ENCODE data around the gene MRPS6.

The MRPS6 gene

GRCh38 chr21:34147792-34148418 lies 74.5 kb downstream of the MRPS6 start:
- Histone ChIP-seq H3K9me3 (no peaks in the 10 kb centered on the region), H3K27ac (no peak overlapping the region), H3K4me1 (ENCODE audit: control insufficient read depth in 1 of 2, insufficient read depth in 1 of 2, low read depth in 1 of 2, low read length in 1 of 2) (no peaks in the 10 kb centered on the region), H3K4me3 (ENCODE audit: low read depth in 1 of 2, low read length in 1 of 2) (no peak overlapping the region), H3K27me3 (no peaks in the 10 kb centered on the region), H3K36me3 (peaks cover 7% of the 10 kb centered on the region)
- TF ChIP-seq, protein P1, sequence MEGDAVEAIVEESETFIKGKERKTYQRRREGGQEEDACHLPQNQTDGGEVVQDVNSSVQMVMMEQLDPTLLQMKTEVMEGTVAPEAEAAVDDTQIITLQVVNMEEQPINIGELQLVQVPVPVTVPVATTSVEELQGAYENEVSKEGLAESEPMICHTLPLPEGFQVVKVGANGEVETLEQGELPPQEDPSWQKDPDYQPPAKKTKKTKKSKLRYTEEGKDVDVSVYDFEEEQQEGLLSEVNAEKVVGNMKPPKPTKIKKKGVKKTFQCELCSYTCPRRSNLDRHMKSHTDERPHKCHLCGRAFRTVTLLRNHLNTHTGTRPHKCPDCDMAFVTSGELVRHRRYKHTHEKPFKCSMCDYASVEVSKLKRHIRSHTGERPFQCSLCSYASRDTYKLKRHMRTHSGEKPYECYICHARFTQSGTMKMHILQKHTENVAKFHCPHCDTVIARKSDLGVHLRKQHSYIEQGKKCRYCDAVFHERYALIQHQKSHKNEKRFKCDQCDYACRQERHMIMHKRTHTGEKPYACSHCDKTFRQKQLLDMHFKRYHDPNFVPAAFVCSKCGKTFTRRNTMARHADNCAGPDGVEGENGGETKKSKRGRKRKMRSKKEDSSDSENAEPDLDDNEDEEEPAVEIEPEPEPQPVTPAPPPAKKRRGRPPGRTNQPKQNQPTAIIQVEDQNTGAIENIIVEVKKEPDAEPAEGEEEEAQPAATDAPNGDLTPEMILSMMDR (IDR thresholded peaks at IDR 0.05), result no peak

- Histone ChIP-seq H3K27ac (no peak overlapping the region), H3K4me3 (ENCODE audit: low read depth in 1 of 2, low read length in 1 of 2) (no peak overlapping the region), H3K4me1 (ENCODE audit: control insufficient read depth in 1 of 2, insufficient read depth in 1 of 2, low read depth in 1 of 2, low read length in 1 of 2) (no peaks in the 10 kb centered on the region), H3K27me3 (no peaks in the 10 kb centered on the region), H3K9me3 (no peaks in the 10 kb centered on the region), H3K36me3 (peaks cover 2% of the 10 kb centered on the region)
- TF ChIP-seq, protein P1 (IDR thresholded peaks at IDR 0.05), result no peak
Observed at GRCh38 chr21:34148419-34148804, 75.0 kb downstream of the MRPS6 start.

DNA sequence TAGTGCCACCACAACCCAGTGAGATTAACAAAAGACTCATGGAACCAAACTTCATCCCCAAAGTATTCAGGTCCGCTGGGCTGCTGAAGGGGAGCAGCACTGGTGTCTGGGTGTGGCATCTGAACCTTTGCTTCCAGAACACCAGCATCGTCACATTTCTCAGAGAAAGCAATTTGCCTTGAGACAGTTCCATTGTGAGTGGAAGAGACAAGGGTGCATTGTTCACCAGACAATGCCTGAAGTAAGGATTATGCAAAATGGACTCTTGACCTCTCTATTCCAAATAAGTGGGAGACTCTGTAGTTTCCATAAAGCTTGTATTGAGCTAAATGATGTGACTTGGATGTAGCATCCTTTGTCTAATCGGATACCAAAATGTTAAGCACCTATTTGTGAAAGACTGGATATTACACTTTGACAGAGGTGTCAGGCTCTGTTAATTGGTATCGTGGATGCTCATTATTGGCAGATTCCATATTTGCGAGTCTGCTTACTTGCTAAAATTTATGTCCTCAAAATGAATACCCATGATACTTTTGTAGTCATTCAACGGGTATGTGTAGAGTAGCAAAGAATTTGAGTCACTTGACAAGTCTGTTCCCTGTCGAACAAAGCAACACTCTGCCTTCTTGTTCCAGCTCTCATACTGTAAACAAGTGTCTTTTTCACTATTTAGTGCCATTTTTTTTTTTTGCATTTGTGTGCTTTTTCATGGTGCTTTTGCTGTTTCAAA lies 75.6 kb downstream of the MRPS6 start:
- Histone ChIP-seq H3K4me3 (ENCODE audit: low read depth in 1 of 2, low read length in 1 of 2) (no peak overlapping the region), H3K36me3 (no peaks in the 10 kb centered on the region), H3K27me3 (no peaks in the 10 kb centered on the region)

GRCh38 chr21:34152500-34152899 lies 79.1 kb downstream of the MRPS6 start:
- H3K27ac ChIP-seq, result no peak overlapping the region
- no peak overlapping the region for H3K4me3 ChIP-seq (ENCODE audit: low read depth in 1 of 2, low read length in 1 of 2)
- no peaks in the 10 kb centered on the region for H3K36me3 ChIP-seq
- no peaks in the 10 kb centered on the region for H3K27me3 ChIP-seq
- H3K4me1 ChIP-seq (ENCODE audit: control insufficient read depth in 1 of 2, insufficient read depth in 1 of 2, low read depth in 1 of 2, low read length in 1 of 2), result no peaks in the 10 kb centered on the region
- TF ChIP-seq, protein P1 (IDR thresholded peaks at IDR 0.05), result no peak
- no peaks in the 10 kb centered on the region for H3K9me3 ChIP-seq

More for the DNA sequence above, 75.6 kb downstream of the MRPS6 start:
- no peak overlapping the region for H3K27ac ChIP-seq
- no peaks in the 10 kb centered on the region for H3K4me1 ChIP-seq (ENCODE audit: control insufficient read depth in 1 of 2, insufficient read depth in 1 of 2, low read depth in 1 of 2, low read length in 1 of 2)
- no peaks in the 10 kb centered on the region for H3K9me3 ChIP-seq
- TF ChIP-seq, protein P1 (IDR thresholded peaks at IDR 0.05), result no peak

GRCh38 chr21:34154878-34155277 lies 81.5 kb downstream of the MRPS6 start:
- no peaks in the 10 kb centered on the region for H3K36me3 ChIP-seq
- H3K9me3 ChIP-seq, result no peaks in the 10 kb centered on the region
- TF ChIP-seq, protein P1 (IDR thresholded peaks at IDR 0.05), result no peak
- no peaks in the 10 kb centered on the region for H3K4me1 ChIP-seq (ENCODE audit: control insufficient read depth in 1 of 2, insufficient read depth in 1 of 2, low read depth in 1 of 2, low read length in 1 of 2)
- H3K27me3 ChIP-seq, result no peaks in the 10 kb centered on the region
- no peak overlapping the region for H3K27ac ChIP-seq
- H3K4me3 ChIP-seq (ENCODE audit: low read depth in 1 of 2, low read length in 1 of 2), result no peak overlapping the region

Data from neutrophil (primary cell).